ENCODE measurements around the gene PLA2G4E. TPM values are rescaled to one million over a fixed set of nuclear protein-coding genes. Genes with fewer than 3 reads are reported as not detected.

PLA2G4E gene
- total RNA-seq, 1 donor from 2014 or later, result not detected

DNA sequence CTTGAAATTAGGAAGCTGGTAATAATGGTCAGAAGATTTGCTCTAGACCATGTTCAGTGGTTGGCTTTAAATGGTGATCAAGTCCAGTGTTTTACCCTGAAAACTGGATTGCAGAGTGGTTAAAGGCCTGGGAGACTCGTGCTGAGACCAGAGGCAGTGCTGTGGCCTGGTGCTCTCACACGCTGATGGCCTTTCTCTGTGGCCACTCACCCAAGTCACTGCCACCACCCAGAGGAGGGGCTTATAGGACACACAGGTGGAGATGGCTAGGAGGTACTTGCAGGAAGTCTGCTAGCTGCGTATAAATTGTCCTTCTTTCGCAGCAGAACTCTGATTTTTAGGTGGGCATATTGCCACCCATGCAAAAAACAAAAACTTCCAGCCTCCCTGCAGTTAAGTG is 42.3 kb downstream of the PLA2G4E start:
- DNase-seq, result no peak
- H3K36me3 Mint-ChIP-seq (ENCODE audit: low read depth), result no peaks in the 10 kb centered on the region
- H3K27ac Mint-ChIP-seq, result no peak overlapping the region
- peaks cover 3% of the 10 kb centered on the region for H3K9me3 Mint-ChIP-seq
- H3K27me3 Mint-ChIP-seq, result peaks cover 22% of the 10 kb centered on the region
- H3K4me3 Mint-ChIP-seq, result no peak overlapping the region
- intact Hi-C loops (cut with micrococcal nuclease), result no loop called here
- peaks cover 43% of the 10 kb centered on the region for H3K4me1 Mint-ChIP-seq

DNA sequence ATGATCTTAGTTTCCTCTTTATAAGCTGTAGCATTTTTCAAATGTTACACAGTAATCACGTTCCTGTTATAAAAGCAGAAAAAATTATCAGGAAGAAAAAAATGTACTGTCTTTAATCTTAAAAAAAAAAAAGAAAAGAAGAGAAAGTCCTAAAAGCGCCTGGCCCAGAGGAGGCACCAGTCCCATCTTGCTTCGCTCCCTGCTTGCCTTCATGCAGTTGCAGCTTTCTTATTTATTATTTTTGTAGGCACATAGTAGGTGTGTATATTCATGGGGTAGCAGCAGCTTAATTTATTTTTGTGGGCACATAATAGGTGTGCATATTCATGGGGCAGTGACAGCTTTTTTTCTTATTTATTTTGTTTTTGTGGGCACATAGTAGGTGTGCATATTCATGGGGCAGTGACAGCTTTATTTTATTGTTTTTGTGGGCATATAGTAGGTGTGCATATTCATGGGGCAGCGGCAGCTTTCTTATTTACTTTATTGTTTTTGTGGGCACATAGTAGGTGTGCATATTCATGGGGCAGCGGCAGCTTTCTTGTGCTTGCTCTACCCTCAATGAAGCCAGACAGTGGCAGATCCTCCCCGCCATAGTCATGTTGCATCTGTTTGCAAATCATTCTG is 43.0 kb downstream of the PLA2G4E start:
- H3K27me3 Mint-ChIP-seq, result peaks cover 22% of the 10 kb centered on the region
- no peak overlapping the region for H3K4me3 Mint-ChIP-seq
- intact Hi-C loops (cut with micrococcal nuclease), result no loop called here
- H3K36me3 Mint-ChIP-seq (ENCODE audit: low read depth), result no peaks in the 10 kb centered on the region
- H3K4me1 Mint-ChIP-seq, result peaks cover 45% of the 10 kb centered on the region
- H3K27ac Mint-ChIP-seq, result no peak overlapping the region
- DNase-seq, result no peak
- peaks cover 3% of the 10 kb centered on the region for H3K9me3 Mint-ChIP-seq

DNA sequence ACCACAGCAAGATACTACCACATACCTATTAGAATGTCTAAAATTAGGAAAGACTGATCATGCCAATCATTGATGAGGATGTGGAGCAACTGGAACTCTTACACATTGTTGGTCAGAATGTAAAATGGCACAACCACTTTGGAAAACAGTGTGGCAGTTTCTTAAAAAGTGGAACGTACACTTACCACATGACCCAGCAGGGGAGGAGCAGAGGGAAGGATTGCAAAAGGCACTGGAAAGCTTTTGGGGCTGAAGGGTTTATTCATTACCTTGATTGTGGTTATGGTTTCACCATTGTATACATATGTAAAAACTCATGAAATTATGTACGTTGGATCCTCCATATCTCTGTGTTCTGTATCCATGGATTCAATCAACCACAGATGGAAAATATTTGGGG is 45.2 kb downstream of the PLA2G4E start:
- DNase-seq, result no peak
- no peak overlapping the region for H3K4me3 Mint-ChIP-seq
- no peak overlapping the region for H3K27ac Mint-ChIP-seq
- H3K27me3 Mint-ChIP-seq, result peaks cover 22% of the 10 kb centered on the region
- H3K36me3 Mint-ChIP-seq (ENCODE audit: low read depth), result peaks cover 5% of the 10 kb centered on the region
- intact Hi-C loops (cut with micrococcal nuclease), result no loop called here
- H3K9me3 Mint-ChIP-seq, result peaks cover 3% of the 10 kb centered on the region
- H3K4me1 Mint-ChIP-seq, result peaks cover 40% of the 10 kb centered on the region

DNA sequence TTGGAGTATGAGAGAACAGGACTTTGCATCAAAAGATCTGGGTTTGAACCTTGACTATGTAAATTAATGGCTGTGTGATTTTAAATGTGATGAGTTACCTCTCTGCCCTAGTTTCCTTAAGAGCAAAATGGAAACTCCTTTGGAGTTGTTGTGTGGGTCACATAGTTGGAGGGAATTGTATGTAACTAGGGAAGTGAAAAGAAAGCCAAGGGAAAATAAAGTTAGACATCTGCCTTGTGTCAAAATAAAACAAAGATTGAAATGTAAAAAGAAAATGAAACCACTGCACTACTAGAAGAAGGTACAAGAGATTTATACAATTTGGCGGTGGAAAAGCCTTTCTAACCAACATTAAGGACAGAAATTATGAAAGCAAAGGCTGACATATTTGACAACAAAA is 46.8 kb downstream of the PLA2G4E start:
- intact Hi-C loops (cut with micrococcal nuclease), result loop anchor here (5.0 kb wide), 4 partner anchors 218 to 573 kb away; partner anchors contain the start of genes GANC, HAUS2, ITPKA and LRRC57
- Mint-ChIP-seq H3K27me3 (peaks cover 22% of the 10 kb centered on the region), H3K9me3 (peaks cover 3% of the 10 kb centered on the region), H3K27ac (no peak overlapping the region), H3K4me1 (peaks cover 44% of the 10 kb centered on the region), H3K36me3 (ENCODE audit: low read depth) (peaks cover 11% of the 10 kb centered on the region), H3K4me3 (peak overlapping the region; percentile 94)
- DNase-seq, result no peak

DNA sequence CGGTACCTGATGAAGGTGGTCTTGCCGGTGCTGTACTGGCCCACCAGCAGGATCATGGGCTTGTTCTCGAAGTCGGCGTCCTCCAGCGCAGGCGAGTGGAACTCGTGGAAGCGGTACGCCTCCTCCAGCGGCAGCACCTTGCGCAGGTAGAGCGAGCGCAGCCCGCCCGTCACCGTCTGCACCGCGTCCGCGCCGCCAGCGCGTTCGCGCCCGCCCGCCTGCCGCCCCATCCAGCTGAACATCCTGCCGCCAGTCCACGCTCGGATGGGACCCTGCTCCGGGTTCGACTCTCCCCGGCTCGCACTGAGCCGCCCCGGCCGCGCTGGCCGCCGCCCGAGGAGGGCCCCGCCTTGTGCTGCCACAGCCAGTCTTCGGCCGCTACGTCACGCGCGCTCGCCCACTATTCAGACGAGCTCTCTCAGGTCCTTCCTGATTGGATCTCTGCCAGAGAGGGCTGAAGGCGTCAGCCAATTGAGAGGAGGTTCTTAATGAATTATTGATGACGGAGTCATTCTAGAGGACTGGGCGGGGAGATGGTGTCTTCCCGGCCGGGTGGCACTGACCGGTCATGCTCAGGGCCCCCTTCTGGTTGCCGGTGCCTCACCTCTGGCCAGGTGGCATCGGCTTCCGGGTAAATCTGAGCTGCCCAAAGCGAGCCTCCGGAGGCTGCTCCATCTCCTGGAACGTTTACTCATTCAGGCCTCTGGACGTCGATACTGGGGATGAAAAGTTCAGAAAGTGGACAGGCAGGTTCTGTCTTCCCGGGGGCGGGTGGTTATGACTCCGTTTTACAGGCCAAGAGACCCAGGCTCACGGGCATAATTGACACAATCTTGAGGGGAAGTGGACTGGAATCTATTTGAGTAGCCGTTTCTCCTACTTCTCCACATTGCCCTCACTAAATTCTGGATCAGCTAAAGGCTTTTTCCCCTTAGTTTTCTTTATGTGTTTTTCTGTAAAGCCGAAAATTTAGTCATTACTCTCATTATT is 48.3 kb downstream of the PLA2G4E start, which contains the start of gene EHD4:
EHD4 (minus strand) TSS at position 305 of the 990 bp plus-strand sequence; CDS start at position 242, 63 bp downstream.
- Mint-ChIP-seq H3K36me3 (ENCODE audit: low read depth) (peaks cover 15% of the 10 kb centered on the region), H3K27ac (peak within 1 kb of the TSS; percentile 95), H3K4me1 (peaks cover 47% of the 10 kb centered on the region), H3K4me3 (peak within 1 kb of the TSS; percentile 94), H3K9me3 (peaks cover 3% of the 10 kb centered on the region), H3K27me3 (peaks cover 22% of the 10 kb centered on the region)
- intact Hi-C loops (cut with micrococcal nuclease), result loop anchor here (5.0 kb wide), 4 partner anchors 220 to 575 kb away; partner anchors contain the start of genes GANC, HAUS2, ITPKA and LRRC57
- DNase-seq, result peak; percentile 99

DNA sequence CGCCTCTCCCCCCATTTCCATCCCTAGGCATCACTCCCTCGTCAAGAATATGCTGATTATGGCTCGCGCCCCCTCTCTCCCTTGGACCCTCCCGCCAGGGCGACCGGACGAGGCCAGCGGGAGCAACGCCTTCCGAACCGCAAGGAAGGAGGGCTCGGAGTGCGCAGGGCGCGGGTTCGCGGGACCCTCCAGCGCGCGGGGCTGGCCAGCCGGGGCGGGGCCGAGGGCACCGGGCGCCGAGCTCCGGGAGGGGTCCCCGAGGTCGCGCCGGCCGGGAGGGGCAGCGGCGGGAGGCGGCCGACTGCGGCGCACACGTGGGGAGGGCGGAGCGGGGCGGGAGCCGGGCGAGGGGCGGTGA is 49.0 kb downstream of the PLA2G4E start:
- peak overlapping the region; percentile 95 for H3K27ac Mint-ChIP-seq
- H3K4me3 Mint-ChIP-seq, result peak overlapping the region; percentile 94
- intact Hi-C loops (cut with micrococcal nuclease), result loop anchor here (1.0 to 5.0 kb wide), 8 partner anchors 32 to 575 kb away; partner anchors contain the start of genes GANC, HAUS2, ITPKA and JMJD7
- H3K4me1 Mint-ChIP-seq, result peaks cover 49% of the 10 kb centered on the region
- peaks cover 16% of the 10 kb centered on the region for H3K27me3 Mint-ChIP-seq
- no peak for DNase-seq
- H3K9me3 Mint-ChIP-seq, result peaks cover 3% of the 10 kb centered on the region
- peaks cover 18% of the 10 kb centered on the region for H3K36me3 Mint-ChIP-seq (ENCODE audit: low read depth)

DNA sequence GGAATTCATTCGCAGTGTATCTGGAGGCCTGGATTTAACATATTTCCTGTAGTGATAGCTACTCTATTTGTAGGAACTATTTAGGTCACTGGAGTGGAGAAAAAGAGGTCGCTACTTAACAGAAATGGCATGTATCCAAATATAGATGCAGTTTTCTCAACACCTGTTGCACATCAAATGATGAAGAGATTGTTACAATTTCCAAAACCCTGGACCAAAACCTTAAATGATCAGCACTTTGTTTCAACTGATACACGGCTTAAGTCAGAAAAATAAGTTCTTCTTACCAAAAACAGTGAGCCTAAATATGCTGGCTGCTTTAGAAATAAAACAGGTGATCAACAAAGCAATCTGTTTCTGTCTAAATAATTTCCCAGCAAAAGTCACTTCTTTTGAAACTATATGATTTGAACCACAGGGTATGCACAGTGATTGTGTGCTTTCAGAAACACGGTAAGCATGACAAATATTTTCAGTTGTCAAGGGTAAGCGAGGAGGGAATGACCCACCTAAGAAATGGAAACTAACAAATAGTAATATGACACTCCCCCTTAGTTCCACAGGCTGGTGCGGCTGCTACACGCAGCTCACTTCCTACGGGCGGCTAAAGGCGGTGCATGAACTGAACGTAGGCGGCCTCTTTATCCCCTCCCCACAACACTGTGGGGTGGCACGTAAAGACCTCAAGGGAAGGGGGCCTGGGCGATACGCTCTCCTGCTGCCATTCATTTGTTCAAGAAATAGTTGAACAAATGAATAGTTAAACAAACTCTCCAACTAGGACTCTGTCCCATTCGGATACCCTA is 49.5 kb downstream of the PLA2G4E start:
- H3K27me3 Mint-ChIP-seq, result peaks cover 12% of the 10 kb centered on the region
- peaks cover 21% of the 10 kb centered on the region for H3K36me3 Mint-ChIP-seq (ENCODE audit: low read depth)
- intact Hi-C loops (cut with micrococcal nuclease), result loop anchor here (1.0 to 5.0 kb wide), 8 partner anchors 31 to 576 kb away; partner anchors contain the start of genes GANC, HAUS2, ITPKA and JMJD7
- H3K4me1 Mint-ChIP-seq, result peaks cover 54% of the 10 kb centered on the region
- H3K9me3 Mint-ChIP-seq, result peaks cover 3% of the 10 kb centered on the region
- peak overlapping the region; percentile 90 for H3K4me3 Mint-ChIP-seq
- peak; percentile 93 for DNase-seq
- peak overlapping the region; percentile 95 for H3K27ac Mint-ChIP-seq

DNA sequence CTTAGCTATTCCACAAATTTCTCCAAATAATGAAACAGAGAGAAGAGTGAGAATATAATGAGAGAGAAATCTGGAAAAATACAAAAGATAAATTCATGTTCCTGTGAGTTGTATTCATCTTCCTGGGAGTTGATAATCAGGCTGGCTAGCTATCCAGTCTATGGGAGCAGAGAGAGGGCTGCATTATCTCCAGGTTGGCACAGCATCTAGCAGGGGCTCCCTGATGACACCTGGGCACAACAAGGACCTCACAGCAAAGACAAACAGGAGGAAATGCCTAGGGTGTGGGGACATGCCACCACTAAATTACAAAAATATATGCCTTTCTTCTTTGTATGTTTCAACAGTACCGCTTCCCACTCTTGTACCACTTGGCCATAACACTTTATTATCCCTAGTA is 50.4 kb downstream of the PLA2G4E start:
- Mint-ChIP-seq H3K36me3 (ENCODE audit: low read depth) (peaks cover 27% of the 10 kb centered on the region), H3K27me3 (peaks cover 8% of the 10 kb centered on the region), H3K27ac (peak overlapping the region; percentile 95), H3K4me1 (peaks cover 58% of the 10 kb centered on the region), H3K9me3 (peaks cover under 1% of the 10 kb centered on the region), H3K4me3 (peak overlapping the region; percentile 90)
- no peak for DNase-seq
- intact Hi-C loops (cut with micrococcal nuclease), result loop anchor here (2.0 to 5.0 kb wide), 6 partner anchors 142 to 577 kb away; partner anchors contain the start of genes GANC, HAUS2, ITPKA and JMJD7

DNA sequence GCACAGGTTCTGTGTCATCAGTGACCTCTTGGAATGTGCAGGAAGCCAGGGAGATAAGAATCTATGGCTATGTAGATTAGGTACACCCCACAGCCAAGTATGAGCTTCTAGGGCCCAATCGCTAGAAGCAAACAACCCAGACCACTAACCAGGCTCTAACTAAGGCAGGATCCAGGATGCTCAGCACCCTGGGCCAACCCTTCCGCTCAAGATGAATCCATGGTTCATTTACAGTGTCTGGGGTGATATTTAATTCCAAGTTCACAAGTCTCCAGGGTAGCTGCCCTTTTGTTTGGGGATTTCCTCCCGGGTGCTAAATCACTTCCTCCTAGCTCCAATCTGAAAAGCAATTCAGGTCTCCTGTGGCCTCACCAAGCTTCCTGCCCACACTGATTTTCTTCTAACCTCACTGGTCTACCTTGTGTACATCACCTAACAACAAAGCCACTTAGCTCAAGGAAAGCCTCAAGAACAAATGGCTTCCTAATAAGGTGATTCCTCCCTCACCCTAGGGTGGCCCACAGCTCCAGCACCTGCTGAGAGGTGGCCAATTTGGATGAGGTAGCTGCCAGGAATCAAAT is 50.9 kb downstream of the PLA2G4E start:
- H3K4me3 Mint-ChIP-seq, result peak overlapping the region; percentile 90
- H3K27me3 Mint-ChIP-seq, result peaks cover 8% of the 10 kb centered on the region
- H3K4me1 Mint-ChIP-seq, result peaks cover 60% of the 10 kb centered on the region
- intact Hi-C loops (cut with micrococcal nuclease), result loop anchor here (2.0 to 5.0 kb wide), 6 partner anchors 141 to 577 kb away; partner anchors contain the start of genes GANC, HAUS2, ITPKA and JMJD7
- H3K9me3 Mint-ChIP-seq, result no peaks in the 10 kb centered on the region
- DNase-seq, result peak; percentile 89
- H3K27ac Mint-ChIP-seq, result peak overlapping the region; percentile 95
- H3K36me3 Mint-ChIP-seq (ENCODE audit: low read depth), result peaks cover 27% of the 10 kb centered on the region

DNA sequence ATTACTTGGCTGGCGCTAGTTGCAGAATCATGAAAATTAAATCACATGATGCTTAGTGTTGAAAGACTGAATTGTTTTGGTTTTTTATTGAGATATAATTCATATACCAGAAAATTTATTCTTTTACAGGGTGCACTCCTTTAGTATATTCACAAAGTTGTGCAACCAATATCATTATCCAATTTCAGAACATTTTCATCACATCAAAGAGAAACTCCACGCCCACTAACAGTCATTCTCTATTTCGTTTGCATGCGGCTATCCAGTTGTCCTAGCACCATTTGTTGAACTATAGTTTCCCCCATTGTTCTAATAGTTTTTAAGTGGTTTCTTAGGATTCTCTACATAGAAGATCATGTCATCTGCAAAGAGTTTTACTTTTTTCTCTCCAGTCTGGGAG is 52.1 kb downstream of the PLA2G4E start:
- H3K36me3 Mint-ChIP-seq (ENCODE audit: low read depth), result peaks cover 27% of the 10 kb centered on the region
- DNase-seq, result no peak
- H3K27me3 Mint-ChIP-seq, result no peaks in the 10 kb centered on the region
- intact Hi-C loops (cut with micrococcal nuclease), result no loop called here
- H3K4me3 Mint-ChIP-seq, result no peak overlapping the region
- no peak overlapping the region for H3K27ac Mint-ChIP-seq
- peaks cover 55% of the 10 kb centered on the region for H3K4me1 Mint-ChIP-seq
- no peaks in the 10 kb centered on the region for H3K9me3 Mint-ChIP-seq

DNA sequence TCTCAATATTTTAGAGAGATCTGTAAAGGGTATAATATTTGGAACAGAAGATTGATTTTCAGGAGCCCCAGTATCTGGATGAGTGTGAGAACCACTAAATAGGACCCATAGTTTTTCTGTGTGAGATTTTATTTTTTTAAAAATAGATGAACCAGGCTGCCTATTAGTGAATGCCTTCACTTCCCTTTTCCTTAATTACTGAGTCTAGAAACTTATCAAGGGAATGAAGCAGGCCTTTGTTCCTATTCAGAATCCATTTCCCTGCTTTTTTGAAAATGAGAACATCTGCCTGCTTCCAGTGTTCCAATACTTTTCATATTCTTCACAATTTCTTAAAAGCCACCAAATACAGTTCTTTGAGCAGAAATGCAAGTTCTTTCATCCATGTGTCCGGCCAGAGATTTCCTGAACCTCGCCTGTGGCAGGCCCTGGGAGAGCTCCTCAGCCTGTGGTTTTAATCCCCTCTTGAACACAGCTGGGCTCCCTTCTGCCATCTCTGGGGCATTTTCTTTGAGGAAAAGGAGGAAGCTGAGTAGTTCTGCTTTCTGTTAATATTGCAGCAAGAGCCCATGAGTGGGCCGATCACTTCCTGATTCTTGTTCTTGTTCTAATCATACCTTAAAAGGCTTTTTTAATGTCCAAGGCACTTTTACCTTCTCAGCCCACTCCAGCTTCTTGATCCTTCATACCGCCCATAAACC is 53.2 kb downstream of the PLA2G4E start:
- H3K4me1 Mint-ChIP-seq, result peaks cover 49% of the 10 kb centered on the region
- peak overlapping the region; percentile 18 for H3K4me3 Mint-ChIP-seq
- H3K27me3 Mint-ChIP-seq, result no peaks in the 10 kb centered on the region
- no peak for DNase-seq
- intact Hi-C loops (cut with micrococcal nuclease), result no loop called here
- no peak overlapping the region for H3K27ac Mint-ChIP-seq
- peaks cover 26% of the 10 kb centered on the region for H3K36me3 Mint-ChIP-seq (ENCODE audit: low read depth)
- no peaks in the 10 kb centered on the region for H3K9me3 Mint-ChIP-seq

DNA sequence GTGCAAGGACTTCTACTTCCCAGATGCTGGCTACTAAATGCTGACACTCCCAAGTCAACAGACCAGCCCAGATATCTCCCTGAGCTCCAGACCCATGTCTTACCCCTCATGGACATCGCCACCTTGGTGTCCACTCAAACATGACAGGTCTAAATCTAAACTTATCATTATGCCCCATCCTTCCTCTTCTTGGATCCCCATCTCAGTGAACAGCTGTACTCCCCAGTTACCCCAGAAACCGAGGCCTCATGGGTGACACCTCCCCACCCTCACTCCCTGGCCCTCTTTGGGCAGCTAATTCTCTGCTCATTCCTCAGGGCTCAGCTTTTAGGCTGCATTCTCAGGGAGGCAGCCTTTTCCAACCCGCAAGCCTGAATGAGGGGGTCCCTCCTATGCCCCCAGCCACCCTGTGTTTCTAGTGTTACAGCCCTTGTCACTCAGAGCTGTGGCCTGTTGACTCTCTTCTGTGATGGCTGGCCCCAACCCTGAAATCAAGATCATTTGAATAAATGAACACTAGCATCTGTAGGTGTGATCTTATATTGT is 53.8 kb downstream of the PLA2G4E start:
- Mint-ChIP-seq H3K36me3 (ENCODE audit: low read depth) (peaks cover 28% of the 10 kb centered on the region), H3K4me1 (peaks cover 48% of the 10 kb centered on the region)

More for the DNA sequence above, 53.8 kb downstream of the PLA2G4E start:
- no peak for DNase-seq
- H3K4me3 Mint-ChIP-seq, result no peak overlapping the region
- intact Hi-C loops (cut with micrococcal nuclease), result no loop called here
- H3K9me3 Mint-ChIP-seq, result no peaks in the 10 kb centered on the region
- peak overlapping the region; percentile 50 for H3K27ac Mint-ChIP-seq
- H3K27me3 Mint-ChIP-seq, result no peaks in the 10 kb centered on the region

Measured in activated CD4-positive, alpha-beta T cell treated with anti-CD3 and anti-CD28 coated beads, Interleukin-2, amount 10 ng/mL, durations not matched to agents 24 days and 14 days (primary cell).